NCI-H2081 (cell line): ENCODE data around the gene TOX3.

Experiments
- DNase-seq, 2 experiments: peaks; one replicate each; lab custom pipeline; 2025; lab: John Stamatoyannopoulos, UW

The TOX3 gene

DNA sequence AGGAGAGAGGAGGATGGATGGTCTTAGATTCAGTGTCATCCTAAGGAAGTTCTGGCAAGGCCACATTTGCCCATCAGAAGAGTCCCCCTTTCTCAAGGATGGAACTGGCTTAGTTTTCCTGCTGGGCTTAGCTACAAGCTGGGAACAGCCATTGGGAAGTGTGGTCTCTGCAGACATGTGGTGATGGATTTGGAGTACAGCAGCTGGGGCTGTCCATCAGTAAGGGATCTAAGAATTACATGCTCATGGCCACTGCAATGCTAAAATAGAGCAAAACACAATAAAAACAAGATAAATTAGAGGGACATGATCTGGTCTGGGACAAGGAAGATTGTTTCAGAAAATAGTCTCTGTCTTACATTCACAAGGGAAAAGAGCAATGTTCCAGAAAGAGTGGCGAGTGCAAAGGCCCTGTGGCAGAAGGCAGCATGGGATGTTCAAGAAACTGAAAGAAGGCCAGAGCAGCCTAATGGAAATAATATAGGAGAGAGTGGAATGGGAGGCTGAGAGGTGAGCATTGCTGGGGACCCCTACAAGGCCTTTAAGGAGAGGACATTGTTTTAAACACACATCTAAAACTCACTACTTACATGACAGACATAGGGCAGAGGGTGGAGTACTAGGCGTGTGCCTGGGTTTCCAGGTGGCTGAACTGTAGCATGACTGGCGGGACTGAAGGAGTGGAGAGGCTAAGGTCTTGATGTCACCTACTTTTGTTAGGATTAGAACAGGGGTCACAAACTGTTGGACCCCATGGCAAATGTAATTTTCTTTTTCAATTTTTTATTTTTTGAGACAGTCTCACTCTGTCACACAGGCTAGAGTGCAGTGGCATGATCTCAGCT is 17.0 kb upstream of the TOX3 start:
- no peak for DNase-seq

DNA sequence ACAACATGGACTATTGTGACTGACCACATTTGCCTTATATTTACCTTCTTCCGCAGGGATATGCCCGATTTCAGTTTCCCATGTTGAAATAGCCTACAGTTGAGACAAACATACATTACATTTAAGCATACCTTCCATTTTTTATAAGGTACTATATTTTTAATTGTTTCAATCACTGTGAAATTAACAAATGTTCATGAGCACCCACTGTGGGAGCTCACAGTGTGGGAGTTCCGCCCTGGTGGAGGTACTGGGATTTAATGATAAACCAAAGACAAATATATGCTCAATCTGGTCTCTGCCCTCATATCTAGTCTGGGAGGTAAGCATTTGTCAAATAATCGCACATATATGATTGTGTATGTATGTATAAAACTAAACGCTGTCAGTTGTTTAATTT is 15.8 kb upstream of the TOX3 start:
- no peak for DNase-seq

DNA sequence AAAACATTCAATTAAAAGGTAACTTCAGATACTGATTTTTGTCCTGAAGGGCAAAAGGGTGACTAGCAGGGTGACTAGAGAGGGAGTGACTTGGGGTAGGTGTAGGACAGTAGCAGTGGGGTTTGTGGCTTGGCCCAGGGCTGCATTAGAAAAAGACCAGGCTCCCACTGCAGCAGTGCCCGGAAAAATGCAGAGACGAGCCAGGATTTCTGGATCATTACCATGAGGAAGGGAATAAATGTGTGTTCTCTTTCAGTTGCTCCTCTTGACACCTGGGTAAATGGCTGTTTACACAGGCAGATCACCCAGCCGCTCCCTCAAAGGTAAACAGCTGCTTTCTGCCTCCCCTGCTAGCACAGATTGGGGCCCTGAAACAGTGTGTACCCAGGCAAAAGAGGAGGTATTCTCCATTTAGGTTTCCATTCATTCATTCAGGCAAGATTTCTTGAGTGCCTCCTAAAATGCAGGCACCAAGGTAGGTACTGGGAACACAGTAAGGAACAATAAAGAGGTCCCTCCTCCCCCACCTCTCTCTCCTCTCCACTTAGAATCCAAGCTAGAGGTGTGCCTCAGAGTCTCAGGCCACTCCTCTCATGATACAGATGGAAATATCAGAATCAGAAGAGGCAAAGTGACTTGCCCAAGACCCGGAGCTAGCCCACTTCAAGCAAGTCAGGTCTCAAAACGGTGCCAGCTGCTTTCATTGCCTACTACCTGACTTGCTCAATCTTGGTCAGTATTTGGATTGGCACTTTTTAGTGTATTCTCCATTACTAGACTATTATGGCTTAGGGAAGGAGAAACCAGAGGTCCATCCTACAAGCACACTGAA is 15.2 kb upstream of the TOX3 start:
- DNase-seq = peak; percentile 52 to 84

DNA sequence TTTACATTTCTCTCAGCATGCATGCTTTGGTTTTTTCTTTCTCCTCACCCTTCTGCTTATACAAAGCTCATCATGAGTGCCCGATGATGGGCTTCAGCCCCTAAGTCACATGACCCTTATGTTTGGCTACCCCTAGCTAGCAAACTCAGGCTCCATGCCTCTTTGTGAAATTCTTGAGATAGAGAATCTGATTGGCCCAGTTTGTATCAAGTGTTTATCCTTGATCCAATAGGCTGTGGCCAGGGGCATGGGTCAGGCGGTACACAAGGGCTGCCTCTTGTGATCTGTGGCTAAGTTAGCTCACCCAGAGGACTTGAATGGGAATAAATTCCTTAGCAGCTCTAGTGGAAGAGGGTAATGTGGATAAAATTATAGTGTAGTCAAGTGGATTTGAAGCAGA is 11.5 kb upstream of the TOX3 start:
- DNase-seq = no peak

DNA sequence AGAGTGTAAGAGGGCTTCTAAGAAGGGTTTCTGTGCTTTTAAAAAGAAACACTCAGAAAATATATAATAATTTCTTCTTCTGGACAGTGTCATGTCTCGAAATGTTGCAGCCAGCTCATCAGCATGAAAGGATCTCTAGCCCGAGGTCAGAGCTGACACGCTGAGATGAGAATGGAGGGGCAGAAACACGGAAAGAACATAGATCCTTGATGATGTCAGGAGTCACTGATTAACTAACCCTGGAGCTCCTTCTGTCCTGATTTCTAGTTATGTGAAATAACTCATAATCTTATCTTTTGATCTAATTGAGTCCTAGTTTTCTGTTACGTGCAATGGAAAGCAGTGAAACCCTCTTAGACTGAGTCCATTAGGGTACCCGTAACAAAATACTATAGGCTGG is 10.3 kb upstream of the TOX3 start:
- DNase-seq = no peak

DNA sequence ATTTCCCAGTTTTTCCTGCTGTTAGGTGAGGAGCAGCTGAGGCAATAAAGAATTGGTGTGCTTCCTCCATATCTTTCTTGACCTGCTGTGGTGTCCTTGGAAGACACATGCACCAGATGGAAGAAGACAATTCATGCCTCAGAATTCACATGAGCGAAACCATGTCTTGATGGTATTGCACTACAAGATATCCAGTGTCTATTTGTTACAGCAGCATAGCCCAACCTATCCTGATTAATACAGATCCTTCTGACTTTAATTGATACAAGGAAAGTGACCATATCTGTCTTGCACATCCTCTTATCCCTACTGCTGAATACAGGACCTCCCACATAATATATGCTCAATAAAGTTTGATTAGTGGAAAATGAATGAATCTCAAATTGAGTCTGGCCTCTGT is 9.1 kb upstream of the TOX3 start:
- no peak for DNase-seq

DNA sequence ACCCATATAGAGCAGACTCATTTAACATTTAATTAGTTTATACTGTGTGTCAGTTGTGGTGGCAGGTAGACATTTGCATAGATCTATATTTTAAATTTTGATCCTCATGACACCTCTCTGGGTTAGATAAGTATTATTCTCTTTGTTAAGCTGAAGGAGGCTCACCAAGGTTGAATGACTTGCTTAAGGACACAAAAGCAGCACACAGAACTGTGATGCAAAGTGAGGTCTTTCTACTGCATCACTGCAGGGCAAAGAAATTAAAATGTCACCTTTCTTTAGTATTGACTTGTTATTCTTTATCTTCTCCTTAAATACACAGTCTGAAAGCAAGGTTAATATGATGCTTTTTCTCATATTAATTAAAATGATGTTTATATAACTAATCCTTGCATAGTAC is 8.6 kb upstream of the TOX3 start:
- DNase-seq = no peak

DNA sequence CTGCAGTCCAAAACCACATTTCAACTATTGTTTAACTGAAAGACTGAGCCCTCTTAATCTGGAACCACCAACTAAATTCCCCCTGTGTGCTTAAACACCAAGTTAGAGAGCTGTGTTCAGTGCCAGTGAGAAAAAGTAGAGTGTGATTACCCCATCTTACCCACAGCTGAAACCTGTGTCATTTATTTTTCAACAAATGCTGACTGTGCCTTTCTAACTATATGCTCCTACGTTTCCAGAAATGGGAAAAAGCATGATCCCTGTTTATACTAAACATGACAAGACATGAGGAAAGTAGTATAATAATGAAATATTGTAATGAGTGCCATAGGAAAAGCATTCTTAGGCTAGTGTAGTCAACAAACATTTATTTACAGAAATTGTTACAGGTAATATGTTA is 7.4 kb upstream of the TOX3 start:
- DNase-seq = no peak

DNA sequence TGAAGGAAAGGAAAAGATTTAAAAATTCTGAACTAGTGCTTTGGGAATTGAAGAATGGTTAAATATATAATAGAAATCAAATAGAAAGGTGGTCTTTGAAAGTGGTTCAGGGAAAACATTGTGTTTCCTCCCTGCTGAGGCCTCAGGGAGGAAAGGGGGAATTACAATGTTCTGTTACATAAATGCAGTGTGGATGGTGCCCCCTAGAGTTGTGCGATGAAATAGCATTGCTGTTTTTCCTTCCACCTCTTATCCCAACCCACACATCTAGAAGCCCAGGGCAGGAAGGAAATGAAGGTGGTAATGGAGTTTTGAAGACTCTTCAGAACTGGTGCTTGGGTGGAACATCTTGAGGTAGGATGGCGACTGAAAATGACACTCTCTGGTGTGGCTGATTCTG is 6.4 kb upstream of the TOX3 start:
- no peak for DNase-seq

DNA sequence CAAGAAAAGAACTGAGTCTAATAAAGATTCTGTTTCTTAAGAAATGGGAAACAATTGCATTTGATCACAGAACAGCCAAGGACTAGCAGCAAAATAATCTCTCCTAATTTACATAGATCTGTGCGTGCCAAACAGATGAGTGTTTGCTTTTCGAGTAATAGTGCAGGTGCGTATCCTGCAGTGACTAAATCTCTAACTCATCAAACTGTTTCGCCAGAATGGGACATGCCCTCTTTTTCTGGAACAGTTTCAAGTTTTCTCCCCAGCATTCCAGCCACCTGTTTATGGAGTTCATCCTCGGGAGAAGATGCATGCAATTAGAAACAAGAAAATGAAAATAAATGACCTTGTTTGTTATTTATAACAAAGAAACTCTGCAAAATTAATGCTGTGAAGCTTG is 5.7 kb upstream of the TOX3 start:
- DNase-seq = peak; percentile 54 to 80

DNA sequence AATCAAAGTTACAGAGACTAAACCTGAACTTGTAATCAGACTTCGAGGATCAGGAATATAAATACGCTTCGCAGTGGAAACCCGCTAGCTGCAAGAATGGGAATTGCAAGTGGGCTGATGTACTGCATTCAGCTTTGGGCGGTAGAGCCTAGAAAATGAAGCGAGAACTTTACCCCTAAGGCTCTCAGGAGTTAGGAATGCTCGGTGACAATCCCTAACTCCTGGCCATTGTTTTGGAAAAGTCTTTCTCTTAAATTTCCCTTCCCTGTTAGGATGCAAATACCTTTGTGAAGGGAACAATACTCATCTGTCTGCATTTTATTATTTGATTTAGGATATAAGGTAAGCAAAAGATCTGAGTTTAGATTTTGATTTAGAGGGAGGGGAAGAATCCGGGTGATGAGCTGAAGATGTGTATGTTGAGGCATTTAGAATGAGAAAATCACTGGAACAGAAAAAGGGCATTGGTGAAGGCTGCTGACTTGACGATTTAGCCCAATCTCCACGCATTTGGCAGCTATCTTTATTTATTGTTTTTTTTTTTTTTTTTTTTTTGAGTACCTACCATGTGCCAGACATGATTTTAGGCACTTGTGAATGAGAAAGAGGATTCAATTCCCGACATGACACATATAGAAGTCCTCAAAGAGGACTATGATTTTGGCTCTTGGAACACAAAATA is 2.2 kb upstream of the TOX3 start:
- DNase-seq = no peak

DNA sequence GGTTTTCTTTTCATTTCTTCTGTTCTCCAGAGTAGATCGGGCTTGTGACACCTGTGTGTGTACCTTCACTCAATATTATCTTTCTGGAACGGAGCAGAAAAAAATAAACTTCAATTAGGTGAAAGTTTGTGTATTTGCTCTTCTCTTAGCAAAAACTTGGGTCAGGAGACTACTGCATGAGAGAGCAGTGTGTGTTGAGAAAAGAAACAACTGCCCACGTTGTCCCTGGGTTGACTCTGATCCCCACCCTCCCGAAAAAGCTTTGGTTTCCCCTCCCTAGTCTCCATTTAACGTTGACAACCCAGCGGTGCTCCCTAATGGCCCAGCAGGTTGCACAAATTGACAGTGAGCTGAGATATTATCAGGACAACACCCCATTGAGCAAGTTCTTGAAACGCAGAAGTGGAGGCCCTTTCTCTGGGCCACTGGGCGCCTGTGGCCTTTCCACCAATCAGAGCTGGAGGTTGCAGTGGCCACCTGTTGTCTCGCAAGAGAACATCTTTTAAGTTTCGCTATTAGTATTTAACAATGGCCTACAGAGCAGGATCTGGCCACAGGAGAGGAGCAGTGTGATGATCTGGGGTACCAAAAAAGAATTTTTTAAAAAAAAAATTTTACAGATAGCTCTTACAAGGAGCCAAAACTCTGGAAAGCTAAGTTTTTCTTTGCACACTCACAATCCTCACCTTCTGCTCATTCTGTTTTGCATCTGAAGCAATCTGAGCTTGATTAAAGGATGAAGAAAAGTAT is 1.5 kb upstream of the TOX3 start:
- no peak for DNase-seq

DNA sequence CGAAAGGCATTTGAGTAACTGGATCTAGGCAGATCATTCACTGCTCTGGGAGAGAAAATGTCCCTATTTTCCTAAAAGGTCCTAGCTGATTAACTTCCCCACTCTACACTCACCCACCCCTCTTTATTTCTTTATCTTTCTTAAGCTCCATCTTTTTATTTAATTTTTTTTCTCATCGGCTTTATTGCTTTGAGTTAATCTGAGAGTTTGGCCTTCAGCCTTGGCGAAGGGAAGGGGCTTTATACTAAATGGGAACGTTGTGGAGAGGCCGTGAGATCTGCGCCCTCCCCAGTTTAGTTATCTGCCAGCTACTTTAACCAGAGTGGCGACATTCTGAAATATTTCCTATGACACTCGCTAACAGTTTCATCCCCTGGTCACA is 882 bp upstream of the TOX3 start:
- no peak for DNase-seq

DNA sequence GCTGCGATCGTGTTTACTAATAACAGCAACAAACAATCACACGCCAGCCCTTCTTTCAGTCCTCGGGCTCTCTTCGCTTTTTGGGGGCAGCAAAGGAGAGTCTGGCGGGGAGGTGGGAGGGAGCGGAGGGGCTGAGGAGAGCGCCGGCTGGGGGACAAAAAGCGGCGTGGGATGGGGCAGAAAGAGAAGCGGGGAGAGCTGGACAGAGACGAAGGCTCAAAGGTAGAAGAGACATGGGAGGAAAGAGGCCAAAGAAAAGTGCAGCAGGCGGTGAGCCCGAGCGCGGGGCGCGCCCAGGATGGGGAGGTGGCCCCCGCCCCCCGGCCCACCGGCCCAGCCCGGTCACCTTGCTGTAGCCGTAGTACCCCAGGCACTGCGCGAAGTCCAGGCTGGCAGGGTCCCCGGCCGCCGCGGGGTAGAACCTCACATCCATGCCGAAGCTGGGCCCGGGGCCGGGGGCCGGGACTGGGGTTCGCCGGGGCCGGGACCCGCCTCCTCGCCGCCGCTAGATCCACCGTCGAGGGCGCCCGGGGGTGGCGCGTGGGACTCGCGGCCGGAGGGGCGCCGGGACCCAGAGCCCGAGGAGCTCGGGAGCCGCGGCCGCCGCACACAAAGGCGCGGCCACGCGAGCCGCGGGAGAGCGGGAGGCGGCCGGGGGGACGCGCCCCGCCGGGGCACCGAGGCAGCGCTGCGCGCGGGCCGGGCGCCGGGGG is 496 bp downstream of the TOX3 start:
- no peak for DNase-seq

DNA sequence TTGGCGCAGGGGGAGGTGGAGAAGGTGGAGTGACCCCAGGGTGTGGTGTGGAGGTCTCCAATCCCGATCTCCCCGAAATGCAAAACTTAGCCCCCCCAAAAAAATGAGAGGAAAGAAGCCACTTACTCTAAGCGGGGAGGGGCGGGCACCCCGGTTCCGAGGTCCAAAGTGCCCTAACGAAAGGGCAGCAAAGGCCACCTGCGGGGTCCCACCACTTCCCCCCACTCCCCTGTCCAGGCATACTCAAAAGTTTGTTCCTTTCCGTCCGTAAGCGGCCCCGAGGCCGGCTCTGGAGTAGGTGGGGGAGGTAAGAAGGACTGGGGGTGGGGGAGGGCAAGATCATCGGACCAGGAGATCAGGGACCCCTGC is 1.1 kb downstream of the TOX3 start:
- no peak for DNase-seq

DNA sequence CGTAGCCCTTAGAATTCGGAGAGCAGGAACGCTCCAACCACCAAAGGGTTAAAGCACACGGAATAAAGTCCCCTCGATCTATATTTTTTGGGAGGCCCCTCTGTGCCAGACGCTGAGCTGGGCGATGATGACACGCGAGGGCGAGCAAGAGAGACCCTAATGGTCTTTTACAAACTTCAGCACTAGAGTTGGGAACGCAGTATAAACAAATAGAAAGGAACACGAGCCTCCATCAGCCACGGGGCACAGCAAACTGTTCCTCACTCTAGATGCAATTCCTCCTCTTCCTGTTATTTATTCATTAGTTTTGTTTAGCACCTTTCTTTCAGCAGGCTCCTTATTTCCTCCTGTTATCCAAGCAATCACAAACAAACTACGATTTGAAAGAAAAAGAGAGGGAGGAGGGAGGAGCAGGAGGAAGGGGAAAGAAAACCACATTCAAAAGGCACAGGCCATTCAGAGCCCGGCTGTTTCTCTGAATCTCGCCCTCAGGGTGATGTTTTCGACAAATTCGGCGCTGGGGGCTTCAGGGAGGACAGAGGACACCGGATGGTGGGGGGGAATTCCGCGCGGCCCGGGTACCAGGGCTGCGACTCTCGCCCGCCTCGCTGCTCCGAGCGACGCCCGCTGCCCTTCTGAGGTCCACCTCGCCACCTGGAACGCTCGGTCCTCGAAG is 1.6 kb downstream of the TOX3 start:
- DNase-seq = no peak

DNA sequence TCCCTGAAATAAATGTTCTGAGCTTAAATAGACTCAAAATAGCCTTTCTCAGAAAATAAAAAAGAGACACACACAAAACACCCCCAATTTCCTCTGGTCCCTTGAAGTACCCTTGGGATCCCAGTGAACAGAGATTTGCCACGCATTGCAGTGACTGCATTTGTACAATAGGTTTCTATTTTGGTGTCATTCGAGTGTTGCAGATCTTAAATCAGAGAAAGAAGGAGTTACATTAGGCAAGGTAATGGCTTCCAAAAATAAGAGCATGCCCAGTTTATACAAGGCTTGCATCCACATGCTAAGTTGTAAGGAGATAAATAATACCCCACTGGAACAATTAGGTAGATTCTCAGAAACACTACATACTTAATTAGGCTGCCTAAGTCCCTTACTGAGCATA is 2.2 kb downstream of the TOX3 start:
- DNase-seq = no peak

DNA sequence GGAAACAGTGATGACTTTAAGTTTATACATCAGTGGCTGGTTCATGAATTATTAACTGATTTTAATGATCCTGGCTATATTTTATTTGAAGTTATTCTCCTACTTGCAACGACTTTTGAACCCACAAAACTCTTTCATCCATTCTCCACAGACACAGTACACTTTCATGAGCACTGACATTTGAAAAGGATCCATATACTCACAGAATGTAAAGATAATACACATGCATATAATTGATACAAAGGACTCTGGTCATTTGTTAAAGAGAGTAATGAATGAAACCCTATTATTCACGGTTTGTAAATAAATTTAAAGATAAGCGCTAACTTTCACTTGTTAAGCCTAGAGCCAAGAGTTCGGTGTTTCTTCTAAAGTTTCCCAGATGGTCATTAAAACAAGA is 3.3 kb downstream of the TOX3 start:
- DNase-seq = no peak

DNA sequence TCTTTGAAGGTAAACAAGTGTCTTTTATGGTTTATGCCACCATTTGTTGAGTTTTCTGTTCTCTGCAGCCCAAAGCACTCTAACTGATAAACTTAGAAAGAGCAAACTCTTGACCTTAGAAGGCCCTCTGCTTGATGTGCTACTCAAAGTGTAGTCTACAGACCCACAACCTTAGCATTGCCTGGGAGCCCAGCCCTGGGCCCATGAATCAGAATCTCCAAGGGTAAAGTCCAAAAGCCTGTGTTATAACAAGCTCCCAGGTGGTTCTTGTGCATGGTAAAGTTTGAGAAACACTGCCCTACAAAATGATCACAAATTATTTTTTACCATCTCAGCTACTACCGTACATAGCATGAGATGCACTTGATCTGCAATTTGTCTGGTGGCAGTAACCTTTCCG is 6.0 kb downstream of the TOX3 start:
- DNase-seq = no peak

DNA sequence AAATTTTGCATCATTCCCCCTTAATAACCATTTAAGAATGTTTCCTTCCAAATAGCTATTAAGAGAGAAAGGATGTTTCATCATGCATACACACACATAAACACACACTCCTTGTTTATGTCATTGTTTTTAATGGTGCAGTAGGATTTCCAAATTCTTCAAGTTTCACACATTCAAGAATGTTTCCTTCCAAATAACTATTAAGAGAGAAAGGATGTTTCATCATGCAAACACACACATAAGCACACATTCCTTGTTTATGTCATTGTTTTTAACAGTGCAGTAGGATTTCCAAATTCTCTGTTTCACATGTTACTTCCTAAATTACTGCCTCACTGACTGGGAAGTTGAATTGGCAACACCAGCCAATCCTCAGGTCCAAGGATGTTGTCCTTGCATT is 7.8 kb downstream of the TOX3 start:
- no peak for DNase-seq

DNA sequence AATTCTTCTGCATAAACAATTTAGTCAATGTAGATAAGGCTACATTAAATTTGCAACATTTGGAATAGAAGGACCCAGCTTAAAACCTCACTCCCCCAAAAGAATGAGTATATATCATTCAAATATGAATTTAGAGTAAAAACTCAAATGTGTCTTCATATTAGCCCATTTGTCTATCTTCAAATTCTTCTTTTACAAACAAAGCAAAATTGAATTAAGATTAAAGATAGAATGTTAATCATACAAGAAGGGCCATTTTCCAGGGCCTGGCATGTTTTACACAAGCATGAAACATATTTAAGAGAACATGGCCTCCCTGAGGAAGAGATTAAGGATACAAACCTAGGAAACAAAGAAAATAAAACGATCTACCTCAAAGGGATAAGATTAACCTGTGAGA is 8.4 kb downstream of the TOX3 start:
- DNase-seq = no peak
